Activated T-helper 2 cell treated with anti-CD3 and anti-CD28 coated beads, Interferon-gamma antibody, Interleukin-2, Interleukin-4, amounts not matched to agents 10 μg/mL and 5 μg/mL and 100 μg/mL, durations not matched to agents 14 hours and 24 hours and 36 hours (primary cell): ENCODE results near the gene RASGRF1. TPM values are rescaled to one million over a fixed set of nuclear protein-coding genes. Genes with fewer than 3 reads are reported as not detected.

Experiments
- DNase-seq: peaks from one replicate; pipeline ENCODE4 v3.0.0; 2021; ENCODE audit warnings: low spot score
- H3K27ac Mint-ChIP-seq: one replicate; pipeline ENCODE4 v1.8.0; 2021; ENCODE audit warnings: mixed read lengths
- H3K27me3 Mint-ChIP-seq: one replicate; pipeline ENCODE4 v1.8.0; 2021; ENCODE audit warnings: low read depth, mixed read lengths
- H3K36me3 Mint-ChIP-seq: one replicate; pipeline ENCODE4 v1.8.0; 2021; ENCODE audit warnings: low read depth, mixed read lengths
- H3K4me1 Mint-ChIP-seq: one replicate; pipeline ENCODE4 v1.8.0; 2021; ENCODE audit warnings: low read depth, mixed read lengths
- H3K4me3 Mint-ChIP-seq: one replicate; pipeline ENCODE4 v1.8.0; 2021; ENCODE audit warnings: low read depth, mild to moderate bottlenecking, moderate library complexity, mixed read lengths
- H3K9me3 Mint-ChIP-seq: one replicate; pipeline ENCODE4 v1.8.0; 2021; ENCODE audit warnings: mixed read lengths
- intact Hi-C: fragments of 100-400 bp; cut with micrococcal nuclease; formaldehyde crosslinking; loops from one replicate; pipeline ENCODE4 v1.15.1; 2023
- total RNA-seq: library from RNA; stranded (reverse); gene quantifications from 2 replicates; pipeline ENCODE4 v1.2.3, GENCODE V29; 2022

The RASGRF1 gene
- total RNA-seq, 1 donor from 2014 or later, result not detected

DNA sequence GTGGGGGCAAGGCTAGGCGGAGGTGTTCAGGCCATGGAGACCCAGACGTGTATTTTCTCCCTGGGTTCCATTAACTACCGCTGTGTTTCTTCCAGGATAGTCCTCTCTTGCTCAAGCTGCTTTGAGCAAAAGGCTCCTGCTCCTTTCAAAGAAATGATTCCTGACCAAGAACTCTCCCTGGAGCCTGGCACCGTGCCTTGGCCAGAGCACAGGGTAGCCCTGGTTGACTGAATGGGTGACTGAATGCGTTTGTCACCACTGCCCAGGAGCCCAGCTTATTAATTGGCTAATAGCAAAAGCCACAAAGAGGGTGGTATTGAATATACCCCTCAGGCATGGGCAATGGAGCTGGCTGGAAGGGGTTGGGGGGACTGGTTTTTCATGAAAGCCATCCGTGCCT lies 13.9 kb downstream of the RASGRF1 start:
- Mint-ChIP-seq H3K27ac (no peak overlapping the region), H3K4me1 (no peaks in the 10 kb centered on the region)

DNA sequence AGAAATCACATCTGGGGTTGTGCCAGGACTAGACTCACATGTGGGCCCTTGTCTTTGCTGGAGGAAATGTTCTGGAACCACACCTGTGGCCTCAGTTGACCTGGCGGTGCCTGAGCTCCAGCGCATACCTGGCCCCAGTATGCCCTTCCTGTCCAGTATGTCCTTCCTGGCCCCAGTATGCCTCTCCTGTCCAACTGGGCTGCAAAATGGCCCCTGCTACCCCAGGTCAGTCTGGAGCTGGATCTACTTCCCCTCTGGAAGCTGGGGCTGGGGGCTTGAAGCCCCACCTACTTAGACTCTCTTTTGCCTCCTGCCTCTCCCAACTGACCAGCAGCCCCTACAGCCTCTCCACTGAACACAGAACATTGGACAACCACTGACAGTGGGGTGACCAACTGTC lies 15.3 kb downstream of the RASGRF1 start:
- H3K4me1 Mint-ChIP-seq, result no peaks in the 10 kb centered on the region
- intact Hi-C loops, result no loop called here
- no peak for DNase-seq
- no peak overlapping the region for H3K4me3 Mint-ChIP-seq
- H3K27ac Mint-ChIP-seq, result no peak overlapping the region
- H3K36me3 Mint-ChIP-seq, result no peaks in the 10 kb centered on the region
- no peaks in the 10 kb centered on the region for H3K9me3 Mint-ChIP-seq
- H3K27me3 Mint-ChIP-seq, result no peaks in the 10 kb centered on the region

More for the DNA sequence above, 13.9 kb downstream of the RASGRF1 start:
- no peaks in the 10 kb centered on the region for H3K9me3 Mint-ChIP-seq
- no peaks in the 10 kb centered on the region for H3K36me3 Mint-ChIP-seq
- H3K4me3 Mint-ChIP-seq, result no peak overlapping the region
- DNase-seq, result no peak
- intact Hi-C loops, result no loop called here
- H3K27me3 Mint-ChIP-seq, result no peaks in the 10 kb centered on the region

DNA sequence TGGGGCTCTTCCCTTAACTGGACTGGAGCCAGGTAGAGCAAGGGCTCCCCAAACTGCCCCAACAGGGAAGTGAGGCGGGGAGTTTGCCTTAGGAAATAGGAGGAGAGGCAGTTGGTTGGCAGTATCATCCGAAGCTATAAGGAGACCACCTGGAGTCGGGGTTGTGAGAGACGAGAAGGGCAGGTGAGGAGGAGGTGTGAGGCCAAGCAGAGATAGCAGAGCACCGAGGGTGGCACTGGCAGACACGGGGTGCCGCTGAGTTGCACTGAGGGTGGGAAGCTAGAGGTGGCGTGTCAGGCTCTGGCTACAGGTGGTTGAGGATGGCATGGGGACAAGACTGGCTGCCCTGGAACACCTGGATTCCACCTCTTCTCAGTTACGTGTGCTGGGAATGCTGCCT lies 17.2 kb downstream of the RASGRF1 start:
- DNase-seq, result no peak
- Mint-ChIP-seq H3K4me3 (no peak overlapping the region), H3K9me3 (no peaks in the 10 kb centered on the region), H3K27ac (no peak overlapping the region), H3K4me1 (no peaks in the 10 kb centered on the region), H3K27me3 (no peaks in the 10 kb centered on the region), H3K36me3 (no peaks in the 10 kb centered on the region)
- intact Hi-C loops, result no loop called here

GRCh38 chr15:79071901-79072300 lies 18.7 kb downstream of the RASGRF1 start:
- no peaks in the 10 kb centered on the region for H3K9me3 Mint-ChIP-seq
- H3K4me1 Mint-ChIP-seq, result no peaks in the 10 kb centered on the region
- no peaks in the 10 kb centered on the region for H3K36me3 Mint-ChIP-seq
- no peaks in the 10 kb centered on the region for H3K27me3 Mint-ChIP-seq
- intact Hi-C loops, result no loop called here
- no peak overlapping the region for H3K4me3 Mint-ChIP-seq
- H3K27ac Mint-ChIP-seq, result no peak overlapping the region
- DNase-seq, result no peak

GRCh38 chr15:79068790-79069189 lies 21.8 kb downstream of the RASGRF1 start:
- no peak overlapping the region for H3K4me3 Mint-ChIP-seq

GRCh38 chr15:79067969-79068368 lies 22.6 kb downstream of the RASGRF1 start:
- Mint-ChIP-seq H3K4me1 (no peaks in the 10 kb centered on the region), H3K36me3 (no peaks in the 10 kb centered on the region), H3K4me3 (no peak overlapping the region), H3K9me3 (no peaks in the 10 kb centered on the region), H3K27ac (no peak overlapping the region), H3K27me3 (peaks cover 1% of the 10 kb centered on the region)
- DNase-seq, result no peak
- intact Hi-C loops, result no loop called here

More at GRCh38 chr15:79068790-79069189, 21.8 kb downstream of the RASGRF1 start:
- Mint-ChIP-seq H3K27me3 (peaks cover 1% of the 10 kb centered on the region), H3K4me1 (no peaks in the 10 kb centered on the region), H3K27ac (no peak overlapping the region), H3K36me3 (no peaks in the 10 kb centered on the region), H3K9me3 (no peaks in the 10 kb centered on the region)
- DNase-seq, result no peak
- intact Hi-C loops, result no loop called here

GRCh38 chr15:79067072-79067833 lies 23.3 kb downstream of the RASGRF1 start:
- intact Hi-C loops, result no loop called here
- H3K4me3 Mint-ChIP-seq, result no peak overlapping the region
- H3K9me3 Mint-ChIP-seq, result no peaks in the 10 kb centered on the region
- DNase-seq, result no peak
- no peaks in the 10 kb centered on the region for H3K36me3 Mint-ChIP-seq
- H3K27ac Mint-ChIP-seq, result no peak overlapping the region
- H3K27me3 Mint-ChIP-seq, result peaks cover 1% of the 10 kb centered on the region
- no peaks in the 10 kb centered on the region for H3K4me1 Mint-ChIP-seq

DNA sequence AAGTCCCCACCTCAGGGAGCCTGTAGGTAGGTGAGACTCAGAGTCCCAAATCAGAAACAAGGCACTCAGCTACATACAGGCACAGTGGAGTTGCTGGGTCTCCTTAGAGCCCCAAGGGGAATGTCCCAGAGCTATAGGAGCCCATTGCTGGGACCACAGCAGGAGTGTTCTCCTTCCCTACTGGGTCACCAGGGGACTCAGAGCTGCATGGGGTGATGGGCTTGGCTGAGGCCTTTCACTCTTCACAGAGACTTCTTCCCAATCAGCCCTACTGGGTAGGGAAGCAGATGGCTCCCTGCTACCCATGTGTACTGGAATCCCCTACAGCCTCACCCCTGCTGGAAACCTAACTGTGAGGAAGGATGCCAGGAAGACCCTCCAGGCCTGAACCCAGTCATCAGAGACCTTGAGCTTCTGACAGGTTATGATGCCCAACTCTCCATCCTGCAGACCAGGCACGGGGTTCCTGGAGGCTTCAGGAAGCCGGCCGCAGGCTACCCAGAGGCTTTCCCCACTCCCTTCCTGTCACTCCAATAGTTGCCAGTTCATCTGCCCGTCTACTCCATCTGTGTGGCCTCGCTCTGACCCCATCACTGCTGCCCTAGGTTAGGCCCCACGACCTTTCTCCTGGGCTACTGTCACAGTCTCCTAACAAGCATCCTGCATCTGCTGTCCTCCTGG lies 24.0 kb downstream of the RASGRF1 start:
- Mint-ChIP-seq H3K36me3 (no peaks in the 10 kb centered on the region), H3K27me3 (peaks cover 1% of the 10 kb centered on the region), H3K27ac (no peak overlapping the region), H3K9me3 (no peaks in the 10 kb centered on the region), H3K4me1 (no peaks in the 10 kb centered on the region), H3K4me3 (no peak overlapping the region)
- no peak for DNase-seq
- intact Hi-C loops, result no loop called here

DNA sequence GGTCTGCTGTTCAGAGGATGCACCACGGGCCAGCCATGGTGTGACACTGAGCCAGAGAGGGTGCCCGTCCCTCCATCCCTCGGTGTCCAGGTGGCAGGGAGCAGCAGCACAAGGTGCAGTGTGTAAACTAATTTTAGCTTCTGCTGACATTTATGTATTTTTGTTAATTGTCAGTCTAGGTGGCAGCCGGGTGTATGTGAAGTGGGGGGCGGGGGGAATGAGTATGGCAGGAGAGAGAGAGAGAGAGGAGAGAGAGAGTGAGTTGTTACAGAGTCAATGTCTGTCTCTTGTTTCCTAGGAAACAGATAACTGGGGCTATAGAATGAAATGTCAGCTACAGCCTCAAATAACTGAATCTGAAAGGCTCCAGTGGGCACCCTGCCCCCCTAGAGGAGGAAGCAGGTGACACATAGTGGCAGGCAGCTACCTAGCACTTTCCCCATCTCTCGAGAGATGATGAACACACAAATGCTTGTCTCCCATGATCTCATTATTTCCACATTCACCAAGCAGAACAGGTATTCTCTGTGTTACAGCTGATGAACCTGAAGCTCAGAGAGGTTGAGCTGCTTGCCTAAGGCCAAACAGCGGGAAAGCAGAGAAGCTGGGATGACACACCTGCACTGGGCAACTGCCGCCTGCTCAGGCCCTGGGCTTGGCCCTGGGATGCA lies 24.7 kb downstream of the RASGRF1 start:
- H3K4me3 Mint-ChIP-seq, result no peak overlapping the region
- H3K36me3 Mint-ChIP-seq, result no peaks in the 10 kb centered on the region
- H3K9me3 Mint-ChIP-seq, result no peaks in the 10 kb centered on the region
- H3K4me1 Mint-ChIP-seq, result no peaks in the 10 kb centered on the region
- intact Hi-C loops, result no loop called here
- DNase-seq, result no peak
- no peak overlapping the region for H3K27ac Mint-ChIP-seq
- H3K27me3 Mint-ChIP-seq, result peaks cover 1% of the 10 kb centered on the region

GRCh38 chr15:79065361-79065705 lies 25.2 kb downstream of the RASGRF1 start:
- intact Hi-C loops, result no loop called here
- H3K4me1 Mint-ChIP-seq, result no peaks in the 10 kb centered on the region
- no peaks in the 10 kb centered on the region for H3K9me3 Mint-ChIP-seq
- H3K27me3 Mint-ChIP-seq, result peaks cover 1% of the 10 kb centered on the region
- H3K27ac Mint-ChIP-seq, result no peak overlapping the region
- no peak overlapping the region for H3K4me3 Mint-ChIP-seq
- no peaks in the 10 kb centered on the region for H3K36me3 Mint-ChIP-seq
- DNase-seq, result no peak

DNA sequence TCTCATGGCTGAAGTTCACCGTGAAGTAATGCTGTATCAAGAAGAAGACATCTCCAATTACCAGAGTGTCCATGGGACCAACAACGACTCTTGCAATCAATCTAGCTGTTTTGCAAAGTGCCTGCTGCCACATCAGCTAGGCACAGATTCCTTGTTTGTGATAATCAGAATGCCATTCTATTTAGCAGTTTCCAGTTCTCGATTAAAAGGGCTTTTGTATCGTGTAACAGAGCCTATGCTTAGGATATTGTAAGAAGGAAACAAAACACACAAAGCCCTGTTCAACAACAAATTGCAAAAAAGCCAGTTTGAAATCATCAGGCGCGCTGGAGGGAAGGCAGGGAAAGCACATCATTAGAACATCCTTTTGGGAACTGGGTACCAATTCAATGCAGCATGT lies 26.1 kb downstream of the RASGRF1 start:
- Mint-ChIP-seq H3K4me3 (no peak overlapping the region), H3K9me3 (no peaks in the 10 kb centered on the region), H3K27me3 (peaks cover 3% of the 10 kb centered on the region), H3K36me3 (no peaks in the 10 kb centered on the region), H3K4me1 (no peaks in the 10 kb centered on the region), H3K27ac (no peak overlapping the region)
- intact Hi-C loops, result no loop called here
- DNase-seq, result no peak

GRCh38 chr15:79060175-79060574 lies 30.4 kb downstream of the RASGRF1 start:
- Mint-ChIP-seq H3K4me3 (no peak overlapping the region), H3K4me1 (no peaks in the 10 kb centered on the region), H3K9me3 (no peaks in the 10 kb centered on the region), H3K27me3 (peaks cover 4% of the 10 kb centered on the region), H3K36me3 (no peaks in the 10 kb centered on the region), H3K27ac (no peak overlapping the region)
- no peak for DNase-seq
- intact Hi-C loops, result no loop called here

DNA sequence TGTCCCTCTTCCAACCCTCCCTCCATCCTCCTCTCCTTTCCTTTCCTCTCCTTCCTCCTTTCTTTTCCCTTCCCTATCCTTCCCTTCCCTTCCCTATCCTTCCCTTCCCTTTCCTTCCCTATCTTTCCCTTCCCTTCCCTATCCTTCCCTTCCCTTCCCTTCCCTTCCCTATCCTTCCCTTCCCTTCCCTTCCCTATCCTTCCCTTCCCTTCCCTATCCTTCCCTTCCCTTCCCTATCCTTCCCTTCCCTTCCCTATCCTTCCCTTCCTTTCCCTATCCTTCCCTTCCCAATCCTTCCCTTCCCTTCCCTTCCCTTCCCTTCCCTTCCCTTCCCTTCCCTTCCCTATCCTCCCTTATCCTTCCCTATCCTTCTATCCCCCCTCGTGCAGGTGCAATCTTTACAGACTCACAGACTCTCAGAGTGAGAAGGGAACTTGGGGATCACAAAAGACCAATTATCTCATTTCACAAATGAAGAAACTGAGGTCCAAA lies 31.5 kb downstream of the RASGRF1 start:
- Mint-ChIP-seq H3K9me3 (no peaks in the 10 kb centered on the region), H3K4me1 (no peaks in the 10 kb centered on the region), H3K4me3 (no peak overlapping the region), H3K36me3 (no peaks in the 10 kb centered on the region), H3K27ac (no peak overlapping the region), H3K27me3 (peaks cover 3% of the 10 kb centered on the region)
- intact Hi-C loops, result no loop called here
- no peak for DNase-seq
